ENCODE results near the gene BLTP1.
A peak's percentile ranks its signal among the peaks of the same experiment; 100 is the strongest.
"Not testable (repeated sequence)": the region's sequence is repeated elsewhere in the genome, so short reads cannot be mapped to it uniquely, and the experiment has no call there.

BLTP1 gene

GRCh38 chr4:122151982-122152710 is at the start of gene BLTP1:
Gene BLTP1, plus strand, starts transcription at chr4:122152331. Its CDS starts 18,317 bp downstream, at chr4:122170648.
- Histone ChIP-seq H3K4me3 (ENCODE audit: low read length) (peak within 1 kb of the TSS; percentile 98), H3K9me3 (replicated peaks; ENCODE audit: insufficient read depth, low read length) (no peaks in the 10 kb centered on the region), H3F3A (ENCODE audit: insufficient read depth, low read length) (peaks cover 25% of the 10 kb centered on the region), H3K27ac (ENCODE audit: low read length) (peak within 1 kb of the TSS; percentile 58), H3K9me2 (replicated peaks; ENCODE audit: insufficient read depth, low read length) (no peaks in the 10 kb centered on the region), H2AFZ (ENCODE audit: low read length) (peak within 1 kb of the TSS; percentile 90), H3K9ac (ENCODE audit: low read length) (peak within 1 kb of the TSS; percentile 82), H4K20me1 (ENCODE audit: insufficient read depth, low read length) (no peaks in the 10 kb centered on the region), H3K27me3 (replicated peaks; ENCODE audit: insufficient read depth, low read length) (no peaks in the 10 kb centered on the region), H3K36me3 (replicated peaks; ENCODE audit: insufficient read depth, low read length) (no peaks in the 10 kb centered on the region), H3K4me1 (ENCODE audit: low read length) (peaks cover 21% of the 10 kb centered on the region), H3K79me2 (ENCODE audit: low read length) (peaks cover 17% of the 10 kb centered on the region), H3K4me2 (ENCODE audit: low read depth, low read length) (peak within 1 kb of the TSS; percentile 93)
- peak; percentile 85 for DNase-seq
- TF ChIP-seq CTCF (IDR thresholded peaks at IDR 0.05; ENCODE audit: low read length) (no peak), EZH2phosphoT487 (IDR thresholded peaks at IDR 0.05; ENCODE audit: low read length) (no peak), EZH2 (optimal IDR thresholded peaks at IDR 0.05; ENCODE audit: low read depth, low read length) (no peak)

- no peak for TF ChIP-seq CTCF (IDR thresholded peaks at IDR 0.05; ENCODE audit: low read length)
- TF ChIP-seq EZH2phosphoT487 (IDR thresholded peaks at IDR 0.05; ENCODE audit: low read length) = no peak
- Histone ChIP-seq H2AFZ (ENCODE audit: low read length) (no peak overlapping the region), H3K9ac (ENCODE audit: low read length) (no peak overlapping the region), H3K9me3 (replicated peaks; ENCODE audit: insufficient read depth, low read length) (no peaks in the 10 kb centered on the region), H3K4me2 (ENCODE audit: low read depth, low read length) (no peak overlapping the region), H3K4me3 (ENCODE audit: low read length) (no peak overlapping the region), H3K27ac (ENCODE audit: low read length) (no peak overlapping the region), H3K36me3 (replicated peaks; ENCODE audit: insufficient read depth, low read length) (no peaks in the 10 kb centered on the region), H3F3A (ENCODE audit: insufficient read depth, low read length) (no peaks in the 10 kb centered on the region), H3K79me2 (ENCODE audit: low read length) (no peaks in the 10 kb centered on the region), H3K27me3 (replicated peaks; ENCODE audit: insufficient read depth, low read length) (no peaks in the 10 kb centered on the region), H4K20me1 (ENCODE audit: insufficient read depth, low read length) (no peaks in the 10 kb centered on the region), H3K9me2 (replicated peaks; ENCODE audit: insufficient read depth, low read length) (no peaks in the 10 kb centered on the region), H3K4me1 (ENCODE audit: low read length) (no peaks in the 10 kb centered on the region)
- no peak for DNase-seq
These were observed 47.9 kb upstream of the BLTP1 start for GRCh38 chr4:122104184-122104583.

- no peak overlapping the region for H2AFZ ChIP-seq (ENCODE audit: low read length)
- no peaks in the 10 kb centered on the region for H3K27me3 ChIP-seq (replicated peaks; ENCODE audit: insufficient read depth, low read length)
- no peak overlapping the region for H3K4me2 ChIP-seq (ENCODE audit: low read depth, low read length)
- no peak overlapping the region for H3K27ac ChIP-seq (ENCODE audit: low read length)
- H3K4me1 ChIP-seq (ENCODE audit: low read length) = no peaks in the 10 kb centered on the region
- H3K79me2 ChIP-seq (ENCODE audit: low read length) = no peaks in the 10 kb centered on the region
- no peaks in the 10 kb centered on the region for H3F3A ChIP-seq (ENCODE audit: insufficient read depth, low read length)
- no peak overlapping the region for H3K9ac ChIP-seq (ENCODE audit: low read length)
- H3K9me2 ChIP-seq (replicated peaks; ENCODE audit: insufficient read depth, low read length) = no peaks in the 10 kb centered on the region
- no peaks in the 10 kb centered on the region for H4K20me1 ChIP-seq (ENCODE audit: insufficient read depth, low read length)
- no peaks in the 10 kb centered on the region for H3K9me3 ChIP-seq (replicated peaks; ENCODE audit: insufficient read depth, low read length)
- H3K36me3 ChIP-seq (replicated peaks; ENCODE audit: insufficient read depth, low read length) = no peaks in the 10 kb centered on the region
- H3K4me3 ChIP-seq (ENCODE audit: low read length) = no peak overlapping the region
- no peak for DNase-seq
- TF ChIP-seq EZH2 (optimal IDR thresholded peaks at IDR 0.05; ENCODE audit: low read depth, low read length) (no peak), EZH2phosphoT487 (IDR thresholded peaks at IDR 0.05; ENCODE audit: low read length) (no peak), CTCF (IDR thresholded peaks at IDR 0.05; ENCODE audit: low read length) (no peak)
These were observed 44.5 kb upstream of the BLTP1 start for GRCh38 chr4:122107680-122108079.

GRCh38 chr4:122110304-122110703 is 41.8 kb upstream of the BLTP1 start:
- not testable (repeated sequence) for H3K27me3 ChIP-seq (replicated peaks; ENCODE audit: insufficient read depth, low read length); H3K36me3 ChIP-seq (replicated peaks; ENCODE audit: insufficient read depth, low read length); H3K9ac ChIP-seq (ENCODE audit: low read length); H3K4me1 ChIP-seq (ENCODE audit: low read length); H3K79me2 ChIP-seq (ENCODE audit: low read length); H3K9me3 ChIP-seq (replicated peaks; ENCODE audit: insufficient read depth, low read length); H3K9me2 ChIP-seq (replicated peaks; ENCODE audit: insufficient read depth, low read length); DNase-seq; H4K20me1 ChIP-seq (ENCODE audit: insufficient read depth, low read length); H3F3A ChIP-seq (ENCODE audit: insufficient read depth, low read length); H3K27ac ChIP-seq (ENCODE audit: low read length); H3K4me3 ChIP-seq (ENCODE audit: low read length); H3K4me2 ChIP-seq (ENCODE audit: low read depth, low read length); H2AFZ ChIP-seq (ENCODE audit: low read length)
